Keratinocyte (primary cell): ENCODE measurements around the gene GRM1. TPM values are rescaled to one million over a fixed set of nuclear protein-coding genes. Genes with fewer than 3 reads are reported as not detected.

Source experiments
- DNase-seq: peaks from one replicate; pipeline ENCODE4 v3.0.0-alpha.2; 2011; ENCODE audit warnings: low read depth, missing footprints, low spot score
- FAIRE-seq: peaks from 2 replicates; lab custom pipeline; 2011; peaks lifted over from hg19 to GRCh38; lab: Jason Lieb, UNC
- H2AFZ ChIP-seq: 2 replicates; pipeline ENCODE4 v1.6.0; 2012; ENCODE audit warnings: low read length, control low read depth, inconsistent platforms; ENCODE audit not compliant: control insufficient read depth
- H3K27ac ChIP-seq: 2 replicates; pipeline ENCODE4 v1.5.1; 2011; ENCODE audit warnings: low read length; ENCODE audit not compliant: control insufficient read depth, insufficient read depth
- H3K27me3 ChIP-seq: 3 replicates; pipeline ENCODE4 v1.6.0; 2011; ENCODE audit warnings: low read length; ENCODE audit not compliant: control insufficient read depth, insufficient read depth; ENCODE audit errors: extremely low read depth
- H3K36me3 ChIP-seq, 2 experiments: 2 replicates in 1 of 2; 3 replicates in 1 of 2; pipeline ENCODE4 v1.5.1; 2011; ENCODE audit warnings: low read length in 2 of 2, mild to moderate bottlenecking in 1 of 2; ENCODE audit not compliant: control insufficient read depth in 2 of 2, insufficient read depth in 2 of 2; ENCODE audit errors: extremely low read depth in 1 of 2
- H3K4me1 ChIP-seq: 3 replicates; pipeline ENCODE4 v1.5.1; 2011; ENCODE audit warnings: low read length; ENCODE audit not compliant: control insufficient read depth, insufficient read depth; ENCODE audit errors: extremely low read depth
- H3K4me2 ChIP-seq: 3 replicates; pipeline ENCODE4 v1.6.0; 2011; ENCODE audit warnings: low read depth, low read length; ENCODE audit not compliant: control insufficient read depth, insufficient read depth; ENCODE audit errors: extremely low read depth
- H3K4me3 ChIP-seq, 3 experiments: fragments of 200-600 bp in 1 of 3; sonication (generic) in 1 of 3; 2 replicates in 2 of 3; 3 replicates in 1 of 3; pipeline ENCODE4 v1.5.1; 2011 to 2016; ENCODE audit warnings: low read length in 3 of 3, mild to moderate bottlenecking in 3 of 3, control low read depth in 2 of 3, inconsistent platforms in 1 of 3, low read depth in 1 of 3, mixed read lengths in 1 of 3, mixed run types in 1 of 3, moderate library complexity in 1 of 3; ENCODE audit not compliant: control insufficient read depth in 2 of 3, insufficient read depth in 2 of 3; ENCODE audit errors: extremely low read depth in 1 of 3
- H3K79me2 ChIP-seq: 2 replicates; pipeline ENCODE4 v1.6.0; 2012; ENCODE audit warnings: low read length; ENCODE audit not compliant: control insufficient read depth, insufficient read depth
- H3K9ac ChIP-seq: 3 replicates; pipeline ENCODE4 v1.6.0; 2011; ENCODE audit warnings: low read length; ENCODE audit not compliant: control insufficient read depth, insufficient read depth; ENCODE audit errors: extremely low read depth
- H3K9me1 ChIP-seq: 3 replicates; pipeline ENCODE4 v1.6.0; 2011; ENCODE audit warnings: low read length; ENCODE audit not compliant: control insufficient read depth, insufficient read depth; ENCODE audit errors: extremely low read depth
- H3K9me3 ChIP-seq: 2 replicates; pipeline ENCODE4 v1.5.1; 2012; ENCODE audit warnings: low read depth, low read length; ENCODE audit not compliant: control insufficient read depth
- H4K20me1 ChIP-seq: 3 replicates; pipeline ENCODE4 v1.6.0; 2011; ENCODE audit warnings: low read length; ENCODE audit not compliant: control insufficient read depth, insufficient read depth; ENCODE audit errors: extremely low read depth
- CTCF ChIP-seq, 3 experiments: IDR thresholded peaks in 1 of 3; conservative IDR thresholded peaks in 1 of 3; optimal IDR thresholded peaks in 1 of 3; 2 replicates in 2 of 3; 3 replicates in 1 of 3; pipeline versions ENCODE3 to v1.5.1; 2011; ENCODE audit warnings: low read length in 3 of 3, mild to moderate bottlenecking in 3 of 3, moderate library complexity in 2 of 3, control low read depth in 1 of 3, inconsistent platforms in 1 of 3; ENCODE audit not compliant: insufficient read depth in 2 of 3; ENCODE audit errors: extremely low read depth in 1 of 3
- EZH2 ChIP-seq: IDR thresholded peaks from one replicate; pipeline ENCODE4 v1.6.1; 2012; ENCODE audit warnings: inconsistent platforms, mild to moderate bottlenecking, low read length, moderate library complexity
- dilution Hi-C: fragments of 300-500 bp; cut with MboI; formaldehyde crosslinking; loops from one replicate; pipeline ENCODE4 v1.7.0; 2020; ENCODE audit warnings: low sequenced_read_pairs; ENCODE audit not compliant: extremely low pct_ligation_motif_present
- polyA plus RNA-seq, 5 experiments: library from polyadenylated mRNA; depleted of rRNA in 3 of 5; stranded (reverse) in 3 of 5; stranded (forward) in 1 of 5; unstranded in 1 of 5; fragments of >200 nt; gene quantifications; 1 replicate in 1 of 5; 2 replicates in 3 of 5; 3 replicates in 1 of 5; pipeline versions ENCODE4 v1.2.1 to v1.2.3, GENCODE V29; 2011 to 2012; ENCODE audit warnings: missing spikeins in 2 of 5, low read depth in 1 of 5, low replicate concordance in 1 of 5

Gene GRM1
- polyA plus RNA-seq, 1 donor (not counting 4 experiments of a cell fraction or from before 2014, with no cell fraction given): not detected

- no peaks in the 10 kb centered on the region for H3K4me1 ChIP-seq
- H3K4me2 ChIP-seq: no peak overlapping the region
- H3K9me3 ChIP-seq: no peaks in the 10 kb centered on the region
- dilution Hi-C loops: no loop called here
- H3K4me3 ChIP-seq: no peak overlapping the region
- H2AFZ ChIP-seq: no peak overlapping the region
- H3K79me2 ChIP-seq: no peaks in the 10 kb centered on the region
- no peaks in the 10 kb centered on the region for H3K27me3 ChIP-seq
- DNase-seq (no peak), FAIRE-seq (no peak)
- no peaks in the 10 kb centered on the region for H3K9me1 ChIP-seq
- no peaks in the 10 kb centered on the region for H4K20me1 ChIP-seq
- TF ChIP-seq CTCF (optimal IDR thresholded peaks at IDR 0.05 in 1 of 3, IDR thresholded peaks at IDR 0.05 in 1 of 3, conservative IDR thresholded peaks at IDR 0.05 in 1 of 3; ENCODE audit: extremely low read depth in 1 of 3, insufficient read depth in 2 of 3, low read length in 3 of 3) (no peak), EZH2 (no peak)
- H3K9ac ChIP-seq: no peak overlapping the region
- no peaks in the 10 kb centered on the region for H3K36me3 ChIP-seq
- no peak overlapping the region for H3K27ac ChIP-seq
Measured at GRCh38 chr6:146191166-146191565, 162.3 kb downstream of the GRM1 start.

GRCh38 chr6:146191612-146192011, 162.8 kb downstream of the GRM1 start:
- TF ChIP-seq EZH2 (no peak), CTCF (optimal IDR thresholded peaks at IDR 0.05 in 1 of 3, IDR thresholded peaks at IDR 0.05 in 1 of 3, conservative IDR thresholded peaks at IDR 0.05 in 1 of 3; ENCODE audit: extremely low read depth in 1 of 3, insufficient read depth in 2 of 3, low read length in 3 of 3) (no peak)
- Histone ChIP-seq H3K9me3 (no peaks in the 10 kb centered on the region), H3K4me3 (no peak overlapping the region), H3K27me3 (no peaks in the 10 kb centered on the region), H4K20me1 (no peaks in the 10 kb centered on the region), H2AFZ (no peak overlapping the region), H3K36me3 (no peaks in the 10 kb centered on the region), H3K4me1 (no peaks in the 10 kb centered on the region), H3K9me1 (no peaks in the 10 kb centered on the region), H3K79me2 (no peaks in the 10 kb centered on the region), H3K9ac (no peak overlapping the region), H3K4me2 (no peak overlapping the region), H3K27ac (no peak overlapping the region)
- DNase-seq (no peak), FAIRE-seq (no peak)
- dilution Hi-C loops: no loop called here
